ENCODE data around the gene SETD5.

Gene SETD5

GRCh38 chr3:9452417-9452816 is 55.0 kb downstream of the SETD5 start:
- no peak overlapping the region for H3K4me3 ChIP-seq (ENCODE audit: low read depth, low read length)
- no peak for TF ChIP-seq CTCF (IDR thresholded peaks at IDR 0.05; ENCODE audit: borderline replicate concordance, insufficient read depth, low read depth, low read length)

- TF ChIP-seq CTCF (IDR thresholded peaks at IDR 0.05; ENCODE audit: borderline replicate concordance, insufficient read depth, low read depth, low read length): no peak
- H3K4me3 ChIP-seq (ENCODE audit: low read depth, low read length): no peak overlapping the region
Measured at GRCh38 chr3:9455596-9456131, 58.2 kb downstream of the SETD5 start.

GRCh38 chr3:9467451-9467850 is 70.0 kb downstream of the SETD5 start:
- H3K4me3 ChIP-seq (ENCODE audit: low read depth, low read length): no peak overlapping the region
- TF ChIP-seq CTCF (IDR thresholded peaks at IDR 0.05; ENCODE audit: borderline replicate concordance, insufficient read depth, low read depth, low read length): no peak

GRCh38 chr3:9468460-9468859 is 71.0 kb downstream of the SETD5 start:
- no peak overlapping the region for H3K4me3 ChIP-seq (ENCODE audit: low read depth, low read length)
- TF ChIP-seq CTCF (IDR thresholded peaks at IDR 0.05; ENCODE audit: borderline replicate concordance, insufficient read depth, low read depth, low read length): no peak

GRCh38 chr3:9469986-9470385 is 72.6 kb downstream of the SETD5 start:
- no peak overlapping the region for H3K4me3 ChIP-seq (ENCODE audit: low read depth, low read length)
- TF ChIP-seq CTCF (IDR thresholded peaks at IDR 0.05; ENCODE audit: borderline replicate concordance, insufficient read depth, low read depth, low read length): no peak

GRCh38 chr3:9473496-9474065 is 76.2 kb downstream of the SETD5 start:
- no peak for TF ChIP-seq CTCF (IDR thresholded peaks at IDR 0.05; ENCODE audit: borderline replicate concordance, insufficient read depth, low read depth, low read length)
- no peak overlapping the region for H3K4me3 ChIP-seq (ENCODE audit: low read depth, low read length)

- no peak overlapping the region for H3K4me3 ChIP-seq (ENCODE audit: low read depth, low read length)
- TF ChIP-seq CTCF (IDR thresholded peaks at IDR 0.05; ENCODE audit: borderline replicate concordance, insufficient read depth, low read depth, low read length): no peak
Measured at GRCh38 chr3:9474482-9474881, 77.1 kb downstream of the SETD5 start.
